GM10266 (cell line): ENCODE data around the gene CACNA1S.
A peak's percentile ranks its signal among the peaks of the same experiment; 100 is the strongest.

Experiments
- DNase-seq: peaks from one replicate; pipeline ENCODE4 v3.0.0; 2012; ENCODE audit errors: extremely low spot score
- TF ChIP-seq, protein P1 (sequence below): IDR thresholded peaks from 2 replicates; pipeline ENCODE4 v1.5.1; 2012; ENCODE audit warnings: mild to moderate bottlenecking, low read depth; ENCODE audit not compliant: control insufficient read depth, insufficient read depth; ENCODE audit errors: missing control alignments

CACNA1S gene

DNA sequence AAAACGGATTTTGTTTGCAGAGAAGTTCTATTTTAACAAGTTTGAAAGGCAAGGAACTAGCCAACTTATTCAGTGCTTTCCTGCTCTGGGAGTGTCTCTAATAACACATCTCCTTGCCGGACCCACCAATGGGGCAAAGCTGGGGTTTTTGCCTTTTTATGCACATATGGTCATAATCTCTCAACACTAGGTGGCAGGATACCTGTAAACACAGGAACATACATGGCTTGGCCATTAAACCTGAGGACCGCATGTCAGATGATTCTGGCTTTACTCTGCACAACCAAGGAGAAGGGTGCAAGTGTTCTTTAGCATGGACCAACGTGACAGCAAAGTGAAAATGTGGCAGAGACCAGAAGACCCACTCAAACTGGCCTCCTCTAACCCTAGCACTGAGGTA, 37.2 kb upstream of the CACNA1S start:
- DNase-seq: peak; percentile 66
- TF ChIP-seq, protein P1, sequence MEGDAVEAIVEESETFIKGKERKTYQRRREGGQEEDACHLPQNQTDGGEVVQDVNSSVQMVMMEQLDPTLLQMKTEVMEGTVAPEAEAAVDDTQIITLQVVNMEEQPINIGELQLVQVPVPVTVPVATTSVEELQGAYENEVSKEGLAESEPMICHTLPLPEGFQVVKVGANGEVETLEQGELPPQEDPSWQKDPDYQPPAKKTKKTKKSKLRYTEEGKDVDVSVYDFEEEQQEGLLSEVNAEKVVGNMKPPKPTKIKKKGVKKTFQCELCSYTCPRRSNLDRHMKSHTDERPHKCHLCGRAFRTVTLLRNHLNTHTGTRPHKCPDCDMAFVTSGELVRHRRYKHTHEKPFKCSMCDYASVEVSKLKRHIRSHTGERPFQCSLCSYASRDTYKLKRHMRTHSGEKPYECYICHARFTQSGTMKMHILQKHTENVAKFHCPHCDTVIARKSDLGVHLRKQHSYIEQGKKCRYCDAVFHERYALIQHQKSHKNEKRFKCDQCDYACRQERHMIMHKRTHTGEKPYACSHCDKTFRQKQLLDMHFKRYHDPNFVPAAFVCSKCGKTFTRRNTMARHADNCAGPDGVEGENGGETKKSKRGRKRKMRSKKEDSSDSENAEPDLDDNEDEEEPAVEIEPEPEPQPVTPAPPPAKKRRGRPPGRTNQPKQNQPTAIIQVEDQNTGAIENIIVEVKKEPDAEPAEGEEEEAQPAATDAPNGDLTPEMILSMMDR: peak; percentile 54

GRCh38 chr1:201147396-201148015, 35.3 kb upstream of the CACNA1S start:
- TF ChIP-seq, protein P1: no peak
- DNase-seq: no peak

DNA sequence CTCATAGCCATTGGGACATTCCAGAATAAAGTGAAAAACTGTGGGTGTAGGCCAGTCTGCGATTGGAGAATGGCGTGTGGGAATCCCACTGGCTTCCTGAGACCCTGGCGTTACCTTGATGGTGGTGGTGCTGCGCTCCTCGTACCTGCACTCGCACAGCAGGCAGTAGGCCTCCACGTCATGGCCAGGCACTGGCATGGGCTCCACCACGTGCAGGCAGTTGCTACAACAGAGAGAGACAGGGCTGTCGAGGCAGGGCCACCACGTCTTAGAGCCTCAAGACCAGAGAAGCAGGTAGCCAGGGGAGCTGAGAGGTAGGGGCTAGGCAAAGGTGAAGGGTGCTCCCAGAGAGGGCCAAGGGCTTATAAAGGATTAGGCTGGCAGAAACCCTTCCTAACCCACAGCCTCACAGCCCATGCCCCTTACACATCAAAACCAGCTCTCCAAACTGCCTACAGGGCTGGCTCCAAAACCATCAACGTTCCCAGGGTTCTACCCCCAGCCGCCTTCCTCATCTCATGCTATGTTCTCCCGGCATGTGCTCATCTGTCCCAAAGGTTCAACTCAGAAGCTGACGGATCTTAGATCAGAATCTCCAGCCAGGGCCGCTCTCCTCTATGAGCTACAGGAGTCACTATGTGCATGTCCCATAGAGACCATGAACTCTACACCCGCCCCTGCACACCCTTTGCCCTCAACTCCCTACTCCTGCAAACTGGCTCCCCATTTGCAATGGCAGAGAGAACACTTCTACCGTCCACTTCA, 34.6 kb upstream of the CACNA1S start:
- DNase-seq: no peak
- TF ChIP-seq, protein P1: no peak

DNA sequence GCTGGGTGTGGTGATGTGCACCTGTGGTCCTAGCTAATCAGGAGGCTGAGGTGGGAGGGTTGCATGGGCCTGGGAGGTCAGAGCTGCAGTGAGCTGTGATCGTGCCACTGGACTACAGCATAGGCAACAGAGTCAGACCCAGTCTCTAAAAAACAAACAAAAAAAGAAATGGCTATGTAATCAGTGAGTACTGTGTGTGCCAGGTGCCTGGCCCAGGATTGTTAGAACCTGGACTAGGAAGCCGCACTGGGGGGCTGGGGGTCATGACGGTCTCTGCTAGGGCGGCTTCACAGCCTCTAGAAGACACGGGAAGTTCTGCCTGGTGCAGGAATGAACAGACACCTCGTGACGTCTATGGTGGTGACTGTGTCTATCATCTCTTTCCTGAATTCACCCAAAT, 33.6 kb upstream of the CACNA1S start:
- TF ChIP-seq, protein P1: no peak
- DNase-seq: no peak

- DNase-seq: no peak
- TF ChIP-seq, protein P1: no peak
Measured at GRCh38 chr1:201145132-201145531, 32.9 kb upstream of the CACNA1S start.

DNA sequence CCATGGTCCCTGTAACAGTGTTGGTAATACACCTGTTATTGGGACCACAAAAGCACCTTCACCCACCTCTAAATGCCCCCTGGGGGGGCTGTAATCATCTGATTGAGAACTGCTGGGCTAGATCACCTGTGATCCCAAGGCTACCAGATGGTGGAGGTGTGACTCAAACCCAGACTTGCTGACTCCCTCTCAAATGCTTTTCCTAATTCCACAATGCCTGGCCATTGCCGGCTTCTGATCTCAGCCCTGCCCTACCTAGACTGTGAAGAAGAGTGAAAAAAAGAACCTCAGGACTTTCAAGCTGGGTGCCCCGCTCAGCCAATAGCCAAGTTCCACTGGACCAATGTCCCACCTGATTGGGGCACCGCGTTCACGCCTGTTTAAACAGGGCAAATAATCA, 32.5 kb upstream of the CACNA1S start:
- TF ChIP-seq, protein P1: no peak
- DNase-seq: no peak
